ENCODE measurements around the gene TMEM200C. TPM values are rescaled to one million over a fixed set of nuclear protein-coding genes. Genes with fewer than 3 reads are reported as not detected.

The TMEM200C gene
- total RNA-seq: under 0.01 TPM in 1 of 2 replicates, not detected in the other

- Histone ChIP-seq H3K4me3 (ENCODE audit: low read depth, low read length) (no peak within 1 kb of the TSS), H3K36me3 (ENCODE audit: control insufficient read depth, insufficient read depth, low read length) (no peaks in the 10 kb centered on the region), H3K27me3 (ENCODE audit: control insufficient read depth, insufficient read depth, low read length) (peaks cover 26% of the 10 kb centered on the region)
- DNase-seq (ENCODE audit: low read depth) (no peak), FAIRE-seq (no peak)
- no peak for TF ChIP-seq CTCF (IDR thresholded peaks at IDR 0.05; ENCODE audit: insufficient read depth, low read length, severe bottlenecking)
Observed at GRCh38 chr18:5895299-5895875, at the start of gene TMEM200C. Gene TMEM200C, minus strand, starts transcription at chr18:5895522. Its CDS starts 3,459 bp downstream, at chr18:5892063.

GRCh38 chr18:5944448-5944847, 49.1 kb upstream of the TMEM200C start:
- TF ChIP-seq CTCF (IDR thresholded peaks at IDR 0.05; ENCODE audit: insufficient read depth, low read length, severe bottlenecking): no peak
- Histone ChIP-seq H3K4me3 (ENCODE audit: low read depth, low read length) (no peak overlapping the region), H3K36me3 (ENCODE audit: control insufficient read depth, insufficient read depth, low read length) (no peaks in the 10 kb centered on the region), H3K27me3 (ENCODE audit: control insufficient read depth, insufficient read depth, low read length) (no peaks in the 10 kb centered on the region)
- FAIRE-seq (no peak), DNase-seq (ENCODE audit: low read depth) (no peak)

GRCh38 chr18:5943514-5943913, 48.2 kb upstream of the TMEM200C start:
- no peak overlapping the region for H3K4me3 ChIP-seq (ENCODE audit: low read depth, low read length)
- no peak for TF ChIP-seq CTCF (IDR thresholded peaks at IDR 0.05; ENCODE audit: insufficient read depth, low read length, severe bottlenecking)
- no peak for FAIRE-seq

GRCh38 chr18:5942591-5942990, 47.3 kb upstream of the TMEM200C start:
- TF ChIP-seq CTCF (IDR thresholded peaks at IDR 0.05; ENCODE audit: insufficient read depth, low read length, severe bottlenecking): no peak
- DNase-seq (ENCODE audit: low read depth) (no peak), FAIRE-seq (no peak)
- Histone ChIP-seq H3K4me3 (ENCODE audit: low read depth, low read length) (no peak overlapping the region), H3K27me3 (ENCODE audit: control insufficient read depth, insufficient read depth, low read length) (no peaks in the 10 kb centered on the region), H3K36me3 (ENCODE audit: control insufficient read depth, insufficient read depth, low read length) (no peaks in the 10 kb centered on the region)

More at GRCh38 chr18:5943514-5943913, 48.2 kb upstream of the TMEM200C start:
- Histone ChIP-seq H3K36me3 (ENCODE audit: control insufficient read depth, insufficient read depth, low read length) (no peaks in the 10 kb centered on the region), H3K27me3 (ENCODE audit: control insufficient read depth, insufficient read depth, low read length) (no peaks in the 10 kb centered on the region)
- DNase-seq (ENCODE audit: low read depth): no peak

- no peaks in the 10 kb centered on the region for H3K36me3 ChIP-seq (ENCODE audit: control insufficient read depth, insufficient read depth, low read length)
- no peak for TF ChIP-seq CTCF (IDR thresholded peaks at IDR 0.05; ENCODE audit: insufficient read depth, low read length, severe bottlenecking)
- no peaks in the 10 kb centered on the region for H3K27me3 ChIP-seq (ENCODE audit: control insufficient read depth, insufficient read depth, low read length)
- no peak for DNase-seq (ENCODE audit: low read depth)
- no peak overlapping the region for H3K4me3 ChIP-seq (ENCODE audit: low read depth, low read length)
- no peak for FAIRE-seq
Observed at GRCh38 chr18:5941890-5942289, 46.6 kb upstream of the TMEM200C start.

Data from bronchial epithelial cell (primary cell).